B cell (primary cell): Measurements from ENCODE around the gene DEAF1. TPM values are rescaled to one million over a fixed set of nuclear protein-coding genes. Genes with fewer than 3 reads are reported as not detected.

ENCODE experiments used
- ATAC-seq: fragments of 200-7000 bp; cut with Tn5 transposase; one replicate; pipeline ENCODE4 v1.10.0; 2021; ENCODE audit warnings: low read depth, mild to moderate bottlenecking, moderate number of reproducible peaks, moderate library complexity
- CTCF ChIA-PET: fragments of 350-600 bp; sonication (Branson Sonifier 250); formaldehyde crosslinking; loops from one replicate; lab custom pipeline; 2021; ENCODE audit warnings: antibody characterized with exemption, inconsistent platforms; lab: Charles Lee
- POLR2A ChIA-PET: fragments of 350-600 bp; sonication (Branson Sonifier 250); formaldehyde crosslinking; loops from one replicate; lab custom pipeline; 2021; ENCODE audit warnings: antibody characterized with exemption; lab: Charles Lee
- DNase-seq: peaks from one replicate; pipeline ENCODE4 v3.0.0; 2013
- H2AFZ ChIP-seq: 2 replicates; pipeline ENCODE4 v1.6.1; 2012; ENCODE audit warnings: mild to moderate bottlenecking, low read depth, low read length; ENCODE audit not compliant: insufficient read depth, poor library complexity, severe bottlenecking
- H3K27ac ChIP-seq, 2 donors: 1 replicate in 1 of 2; 2 replicates in 1 of 2; pipeline ENCODE4 v1.5.1; 2012 to 2013; ENCODE audit warnings: low read length in 2 of 2, mild to moderate bottlenecking in 2 of 2, moderate library complexity in 1 of 2
- H3K27me3 ChIP-seq, 4 experiments: fragments of 200-600 bp in 1 of 4; sonication (generic) in 1 of 4; replicated peaks in 1 of 4; 1 replicate in 2 of 4; 2 replicates in 2 of 4; pipeline versions ENCODE4 v1.6.1 to v1.7.0; 2013 to 2016; ENCODE audit warnings: low read length in 3 of 4, mild to moderate bottlenecking in 2 of 4, mixed read lengths in 1 of 4, moderate library complexity in 1 of 4; ENCODE audit not compliant: insufficient read depth in 4 of 4, control insufficient read depth in 3 of 4; ENCODE audit errors: control extremely low read depth in 1 of 4
- H3K36me3 ChIP-seq, 2 experiments: replicated peaks in 1 of 2; 1 replicate in 1 of 2; 2 replicates in 1 of 2; pipeline versions ENCODE4 v1.6.1 to v1.7.1; 2013; ENCODE audit warnings: low read length in 1 of 2; ENCODE audit not compliant: insufficient read depth in 2 of 2, control insufficient read depth in 1 of 2; ENCODE audit errors: control extremely low read depth in 1 of 2, extremely low read depth in 1 of 2
- H3K4me1 ChIP-seq, 2 donors: fragments of 200-600 bp in 1 of 2; sonication (generic) in 1 of 2; 1 replicate in 1 of 2; 2 replicates in 1 of 2; pipeline versions ENCODE4 v1.5.1 to v1.6.1; 2013 to 2017; ENCODE audit warnings: low read length in 2 of 2; ENCODE audit not compliant: control insufficient read depth in 2 of 2, insufficient read depth in 2 of 2
- H3K4me2 ChIP-seq: replicated peaks from 2 replicates; pipeline ENCODE3; 2012; ENCODE audit warnings: mild to moderate bottlenecking, low read depth, low read length; ENCODE audit not compliant: poor library complexity, severe bottlenecking
- H3K4me3 ChIP-seq, 5 experiments: fragments of 200-600 bp in 1 of 5; sonication (generic) in 1 of 5; 1 replicate in 3 of 5; 2 replicates in 2 of 5; pipeline versions ENCODE4 v1.5.1 to v1.7.0; 2011 to 2016; ENCODE audit warnings: low read length in 4 of 5, mild to moderate bottlenecking in 4 of 5, low read depth in 2 of 5, control low read depth in 1 of 5, moderate library complexity in 1 of 5; ENCODE audit not compliant: insufficient read depth in 1 of 5; ENCODE audit errors: control extremely low read depth in 1 of 5, extremely low read depth in 1 of 5
- H3K79me2 ChIP-seq: fragments of 200-600 bp; sonication (generic); one replicate; pipeline ENCODE4 v1.6.0; 2016; ENCODE audit warnings: low read length; ENCODE audit not compliant: control insufficient read depth, insufficient read depth
- H3K9ac ChIP-seq: fragments of 200-600 bp; sonication (generic); 2 replicates; pipeline ENCODE4 v1.6.1; 2017; ENCODE audit warnings: mild to moderate bottlenecking, low read length, moderate library complexity
- H3K9me3 ChIP-seq, 3 donors: one replicate each; pipeline versions ENCODE4 v1.6.1 to v1.7.1; 2013; ENCODE audit warnings: low read length in 2 of 3; ENCODE audit not compliant: control insufficient read depth in 2 of 3, insufficient read depth in 1 of 3; ENCODE audit errors: control extremely low read depth in 1 of 3
- H4K20me1 ChIP-seq: 2 replicates; pipeline ENCODE4 v1.6.0; 2012; ENCODE audit warnings: mild to moderate bottlenecking, low read length; ENCODE audit not compliant: insufficient read depth, control insufficient read depth, poor library complexity, severe bottlenecking
- H3K27ac Mint-ChIP-seq: one replicate; pipeline ENCODE4 v1.8.0; 2021; ENCODE audit warnings: mixed read lengths
- H3K27me3 Mint-ChIP-seq: one replicate; pipeline ENCODE4 v1.8.0; 2021; ENCODE audit warnings: mixed read lengths
- H3K4me1 Mint-ChIP-seq: one replicate; pipeline ENCODE4 v1.8.0; 2021; ENCODE audit warnings: mixed read lengths
- H3K4me3 Mint-ChIP-seq: one replicate; pipeline ENCODE4 v1.8.0; 2021; ENCODE audit warnings: mixed read lengths
- H3K9me3 Mint-ChIP-seq: one replicate; pipeline ENCODE4 v1.8.0; 2022; ENCODE audit warnings: mixed read lengths; ENCODE audit not compliant: insufficient read depth
- CTCF ChIP-seq: fragments of 200-600 bp; IDR thresholded peaks from one replicate; pipeline ENCODE4 v1.8.0; 2022; ENCODE audit warnings: antibody characterized with exemption, mild to moderate bottlenecking
- EZH2 ChIP-seq: IDR thresholded peaks from 2 replicates; pipeline ENCODE4 v1.6.1; 2012; ENCODE audit warnings: borderline replicate concordance, low read depth, mild to moderate bottlenecking, moderate library complexity, low read length; ENCODE audit not compliant: insufficient read depth, poor library complexity, severe bottlenecking
- WGBS: methylation state at CpG from one replicate; pipeline ENCODE4 v1.1.5; 2013; ENCODE audit warnings: missing lambda C conversion rate; ENCODE audit not compliant: insufficient coverage; 5-methylcytosine and 5-hydroxymethylcytosine counted together
- intact Hi-C: fragments of 100-400 bp; cut with micrococcal nuclease; formaldehyde crosslinking; loops from one replicate; pipeline ENCODE4 v1.10.0; 2022
- polyA plus RNA-seq: library from polyadenylated mRNA; depleted of rRNA; stranded (reverse); fragments of >200 nt; gene quantifications from 2 replicates; pipeline ENCODE4 v1.2.3, GENCODE V29; 2012
- total RNA-seq, 2 donors: library from RNA; stranded (reverse); fragments of 120-200 nt in 1 of 2; gene quantifications; 1 replicate in 1 of 2; 2 replicates in 1 of 2; pipeline versions ENCODE4 v1.2.3 to v1.2.4, GENCODE V29; 2013 to 2022

Gene DEAF1
- total and polyA plus RNA-seq, 2 donors (not counting 1 experiment from before 2014, with no cell fraction given) = 31.8 to 53.6 TPM

GRCh38 chr11:612961-613300, 82.1 kb downstream of the DEAF1 start:
- Mint-ChIP-seq H3K27ac (no peak overlapping the region), H3K4me1 (peaks cover 17% of the 10 kb centered on the region), H3K9me3 (no peaks in the 10 kb centered on the region), H3K4me3 (no peak overlapping the region), H3K27me3 (no peaks in the 10 kb centered on the region)
- no peak overlapping the region for H3K9ac ChIP-seq
- CTCF ChIA-PET = interaction anchor here (1.4 to 1.7 kb wide), 2 partner anchors 58 to 95 kb away, joined by 3 to 5 read pairs; no protein-coding TSS in a partner anchor
- intact Hi-C loops = loop anchor here (10.0 kb wide), 1 partner anchor 112 kb away; no protein-coding TSS in a partner anchor
- TF ChIP-seq CTCF (no peak), EZH2 (no peak)
- POLR2A ChIA-PET = interaction anchor here (0.6 to 2.0 kb wide), 2 partner anchors 37 to 220 kb away, joined by 4 to 8 read pairs; partner anchors contain the start of genes CD151 and PHRF1
- H3K4me2 ChIP-seq = no peak overlapping the region
- WGBS = over 99% methylated on average over 10 of the region's 10 CpGs
- no peak overlapping the region for H2AFZ ChIP-seq
- no peaks in the 10 kb centered on the region for H3K9me3 ChIP-seq
- H3K79me2 ChIP-seq = peaks cover 6% of the 10 kb centered on the region
- peak overlapping the region in 1 of 2 donors; percentile 59 for H3K27ac ChIP-seq
- ATAC-seq (no peak), DNase-seq (no peak)
- H3K4me1 ChIP-seq = peaks cover 18 to 35% of the 10 kb centered on the region in 2 donors
- H4K20me1 ChIP-seq = peaks cover 71% of the 10 kb centered on the region
- H3K36me3 ChIP-seq = peaks cover 0 to 57% of the 10 kb centered on the region in 2 experiments
- no peak overlapping the region for H3K4me3 ChIP-seq
- H3K27me3 ChIP-seq = no peaks in the 10 kb centered on the region

GRCh38 chr11:612201-612960, 82.6 kb downstream of the DEAF1 start:
- CTCF ChIA-PET = interaction anchor here (1.4 to 1.5 kb wide), 2 partner anchors 58 to 95 kb away, joined by 3 to 5 read pairs; no protein-coding TSS in a partner anchor
- Mint-ChIP-seq H3K4me1 (peaks cover 17% of the 10 kb centered on the region), H3K9me3 (no peaks in the 10 kb centered on the region), H3K27ac (no peak overlapping the region), H3K4me3 (no peak overlapping the region), H3K27me3 (no peaks in the 10 kb centered on the region)
- Histone ChIP-seq H3K4me3 (no peak overlapping the region), H3K36me3 (peaks cover 0 to 61% of the 10 kb centered on the region in 2 experiments), H2AFZ (no peak overlapping the region), H4K20me1 (peaks cover 73% of the 10 kb centered on the region), H3K9me3 (no peaks in the 10 kb centered on the region), H3K9ac (no peak overlapping the region), H3K4me1 (peaks cover 18 to 35% of the 10 kb centered on the region in 2 donors), H3K79me2 (peaks cover 6% of the 10 kb centered on the region), H3K4me2 (no peak overlapping the region), H3K27me3 (no peaks in the 10 kb centered on the region), H3K27ac (peak overlapping the region in 1 of 2 donors; percentile 59)
- POLR2A ChIA-PET = interaction anchor here (0.7 kb wide), 1 partner anchor 10 kb away, joined by 3 read pairs; no protein-coding TSS in a partner anchor
- ATAC-seq (no peak), DNase-seq (no peak)
- intact Hi-C loops = loop anchor here (10.0 kb wide), 1 partner anchor 112 kb away; no protein-coding TSS in a partner anchor
- WGBS = 90% methylated on average over 21 of the region's 27 CpGs
- TF ChIP-seq CTCF (no peak), EZH2 (no peak)
